K562 treated with DMSO at 1 percent for 48 hours (cell line): ENCODE results near the gene TYW3. TPM values are rescaled to one million over a fixed set of nuclear protein-coding genes. Genes with fewer than 3 reads are reported as not detected.

Experiments
- total RNA-seq: library from RNA; unstranded; fragments of 300-600 nt; gene quantifications from 2 replicates; pipeline ENCODE4 v1.2.3, GENCODE V29; 2022; ENCODE audit warnings: low replicate concordance; ENCODE audit errors: extremely low read depth

TYW3 gene, protein sequence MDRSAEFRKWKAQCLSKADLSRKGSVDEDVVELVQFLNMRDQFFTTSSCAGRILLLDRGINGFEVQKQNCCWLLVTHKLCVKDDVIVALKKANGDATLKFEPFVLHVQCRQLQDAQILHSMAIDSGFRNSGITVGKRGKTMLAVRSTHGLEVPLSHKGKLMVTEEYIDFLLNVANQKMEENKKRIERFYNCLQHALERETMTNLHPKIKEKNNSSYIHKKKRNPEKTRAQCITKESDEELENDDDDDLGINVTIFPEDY
- total RNA-seq: not detected in 2 replicates

DNA sequence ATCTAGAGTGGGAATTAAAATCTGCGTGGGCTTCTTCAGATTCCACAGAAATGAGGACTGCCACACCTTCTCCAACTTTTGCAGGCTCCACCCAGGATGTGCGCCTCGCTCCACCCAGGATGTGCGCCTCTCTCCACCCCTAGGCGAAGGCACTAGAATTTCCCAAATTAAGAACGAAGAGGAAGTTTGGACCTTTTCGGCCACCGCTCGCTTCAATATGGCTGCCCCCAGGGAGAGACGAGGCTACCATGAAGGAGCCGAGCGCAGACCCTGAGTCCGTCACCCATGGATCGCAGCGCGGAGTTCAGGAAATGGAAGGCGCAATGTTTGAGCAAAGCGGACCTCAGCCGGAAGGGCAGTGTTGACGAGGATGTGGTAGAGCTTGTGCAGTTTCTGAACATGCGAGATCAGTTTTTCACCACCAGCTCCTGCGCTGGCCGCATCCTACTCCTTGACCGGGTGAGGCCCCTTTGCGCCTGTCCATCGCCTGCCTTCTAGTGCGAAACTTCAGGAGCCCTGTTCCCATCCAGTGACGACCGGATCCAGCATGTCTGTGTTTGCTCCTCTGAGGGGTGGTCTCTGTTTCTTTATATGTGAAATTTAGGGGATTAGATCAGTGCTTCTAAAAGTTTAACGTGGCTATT, at the start of gene TYW3, which contains the start of gene CRYZ:
TYW3 (plus strand) TSS at position 193 of the 644 bp plus-strand sequence; CDS start at position 286, 93 bp downstream.
CRYZ (minus strand) TSS at position 91 of the 644 bp plus-strand sequence. CDS start 8,229 bp downstream, outside the sequence.

Other genes starting within 250 kb of the TYW3 start
- not detected in 2 replicates for gene LRRC53, start 220.5 kb upstream of the TYW3 start, total RNA-seq
- not detected in 2 replicates for gene ERICH3, start 59.4 kb upstream of the TYW3 start, total RNA-seq
- gene CRYZ, start 102 bp upstream of the TYW3 start, total RNA-seq: not detected in 2 replicates